Right kidney (tissue), 9 donors: ENCODE measurements around the gene TNFAIP3.
"Not testable (repeated sequence)": the region's sequence is repeated elsewhere in the genome, so short reads cannot be mapped to it uniquely, and the experiment has no call there.

ENCODE experiments used
- DNase-seq: peaks from one replicate; pipeline ENCODE4 v3.0.0-alpha.2; 2016
- long read RNA-seq, 8 donors: transcript quantifications; one replicate each; lab custom pipeline, GENCODE V29; 2026

TNFAIP3 gene
- long read RNA-seq, donor 1, full-length matches to known transcripts = 1 of 1 reads
- long read RNA-seq, donor 1, partial matches to known transcripts = 0 of 1 reads
- long read RNA-seq, donor 1, other reads (novel, unspliced or antisense) = 0 of 1 reads
- long read RNA-seq, donor 2 = 0 reads
- long read RNA-seq, donor 3 = 0 reads
- long read RNA-seq, donor 4, full-length matches to known transcripts = 2 of 2 reads
- long read RNA-seq, donor 4, partial matches to known transcripts = 0 of 2 reads
- long read RNA-seq, donor 4, other reads (novel, unspliced or antisense) = 0 of 2 reads
- long read RNA-seq, donor 5 = 0 reads
- long read RNA-seq, donor 6, partial matches to known transcripts = 0 of 1 reads
- long read RNA-seq, donor 6, other reads (novel, unspliced or antisense) = 0 of 1 reads
- long read RNA-seq, donor 7 = 0 reads
- long read RNA-seq, donor 8, full-length matches to known transcripts = 2 of 2 reads
- long read RNA-seq, donor 8, partial matches to known transcripts = 0 of 2 reads
- long read RNA-seq, donor 8, other reads (novel, unspliced or antisense) = 0 of 2 reads

- peak; percentile 94 for DNase-seq
Measured at GRCh38 chr6:137866914-137867684, at the start of gene TNFAIP3. Gene TNFAIP3 (plus strand): TSS chr6:137867259. CDS start chr6:137871228, 3,969 bp downstream.

DNA sequence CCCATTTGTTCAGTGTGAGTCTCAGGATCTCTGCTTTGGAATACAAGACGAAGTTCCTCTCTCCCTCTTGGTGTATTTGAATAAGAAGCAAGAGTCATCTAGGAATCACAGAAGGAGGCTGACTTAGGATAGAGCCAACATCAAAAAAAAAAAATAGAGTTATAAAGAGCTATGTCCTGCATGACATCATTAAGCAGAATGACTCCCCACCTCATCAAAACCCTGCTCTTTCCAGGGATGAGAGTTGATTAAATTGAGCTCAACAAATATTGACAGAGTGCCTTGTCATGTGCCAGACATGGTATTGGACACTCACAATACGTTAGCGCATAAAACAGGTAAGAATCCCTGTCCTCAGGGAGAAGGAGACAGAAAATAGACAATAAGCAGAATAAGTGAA lies 48.6 kb upstream of the TNFAIP3 start:
- no peak for DNase-seq

DNA sequence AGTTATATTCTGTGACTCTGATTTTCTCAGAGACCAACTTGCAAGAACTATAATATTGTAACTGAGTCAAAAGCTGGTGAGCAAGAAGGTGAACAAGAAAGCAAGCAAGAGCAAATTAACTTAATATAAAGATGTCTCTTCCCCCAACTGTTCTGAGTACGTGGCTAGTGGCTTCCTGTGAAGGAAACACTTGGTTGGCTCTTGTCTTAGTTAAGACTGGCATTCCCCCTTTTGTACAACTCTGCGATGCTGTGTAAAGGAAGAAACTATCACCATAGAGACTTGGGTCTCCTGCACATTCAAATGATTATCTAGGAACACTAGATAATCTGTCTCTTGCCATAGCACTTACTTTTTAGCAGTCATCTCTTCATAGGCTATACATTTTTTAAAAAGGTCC lies 47.3 kb upstream of the TNFAIP3 start:
- no peak for DNase-seq

GRCh38 chr6:137820425-137820824 lies 46.6 kb upstream of the TNFAIP3 start:
- no peak for DNase-seq

DNA sequence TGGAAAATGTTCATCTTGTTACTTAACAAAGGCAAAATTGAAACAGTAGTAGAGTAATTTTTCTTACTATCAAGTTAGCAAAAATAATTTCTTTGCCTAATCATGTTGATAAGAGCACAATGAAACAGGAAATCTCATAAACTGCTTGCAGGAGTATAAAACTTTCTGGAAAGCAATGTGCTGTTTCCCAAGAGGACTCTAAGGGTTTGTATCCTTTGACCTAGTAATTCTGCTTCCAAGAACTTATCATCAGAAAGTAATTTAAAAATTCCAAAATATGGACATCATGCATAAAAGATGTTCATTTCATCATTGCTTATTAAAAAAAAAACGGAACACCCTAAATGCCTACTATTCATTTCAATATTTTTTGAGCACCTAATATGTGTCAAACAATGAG lies 46.1 kb upstream of the TNFAIP3 start:
- no peak for DNase-seq

DNA sequence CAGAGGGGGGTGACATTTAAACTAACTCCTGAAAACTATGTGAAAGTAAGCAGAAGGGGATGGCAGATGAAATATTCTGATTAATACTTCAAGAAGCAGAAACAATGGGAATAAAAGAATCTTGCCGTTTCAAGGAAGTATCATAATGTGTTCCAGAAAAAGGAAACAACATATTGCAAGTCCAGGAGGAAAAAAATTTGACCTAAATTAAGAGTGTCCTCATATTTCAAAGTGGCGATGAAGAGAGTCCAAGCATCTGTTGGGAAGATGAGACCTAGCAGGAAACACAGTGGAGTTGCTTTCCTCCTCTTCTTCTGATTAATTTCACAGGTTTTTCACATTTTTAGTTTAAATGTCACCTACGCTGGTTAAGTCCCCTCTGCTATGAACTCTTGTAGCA lies 45.6 kb upstream of the TNFAIP3 start:
- DNase-seq = no peak

GRCh38 chr6:137823826-137824555 lies 43.1 kb upstream of the TNFAIP3 start:
- DNase-seq = peak; percentile 23

GRCh38 chr6:137824556-137824879 lies 42.5 kb upstream of the TNFAIP3 start:
- DNase-seq = no peak

- DNase-seq = no peak
Measured at GRCh38 chr6:137824896-137825295, 42.2 kb upstream of the TNFAIP3 start.

DNA sequence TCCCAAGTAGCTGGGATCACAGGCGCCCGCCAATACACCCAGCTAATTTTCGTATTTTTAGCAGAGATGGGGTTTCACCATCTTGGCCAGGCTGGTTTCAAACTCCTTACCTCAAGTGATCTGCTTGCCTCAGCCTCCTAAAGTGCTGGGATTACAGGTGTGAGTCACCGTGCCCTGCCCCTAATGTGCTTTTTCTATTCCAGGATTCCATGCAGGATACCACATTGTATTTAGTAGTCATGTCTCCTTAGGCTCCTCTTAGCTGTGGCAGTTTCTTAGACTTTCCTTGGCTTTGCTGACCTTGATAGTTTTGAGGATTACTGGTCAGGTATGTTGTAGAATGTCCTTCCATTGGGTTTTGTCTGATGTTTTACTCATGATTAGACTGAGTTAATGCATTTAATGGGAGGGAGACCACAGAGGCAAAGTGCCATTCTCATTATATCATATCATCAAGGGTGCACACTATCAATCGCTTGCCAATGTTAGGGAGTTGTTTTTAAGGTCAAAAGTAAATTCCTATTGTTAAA lies 39.6 kb upstream of the TNFAIP3 start:
- no peak for DNase-seq

- DNase-seq = no peak
Measured at GRCh38 chr6:137827977-137828810, 38.9 kb upstream of the TNFAIP3 start.

DNA sequence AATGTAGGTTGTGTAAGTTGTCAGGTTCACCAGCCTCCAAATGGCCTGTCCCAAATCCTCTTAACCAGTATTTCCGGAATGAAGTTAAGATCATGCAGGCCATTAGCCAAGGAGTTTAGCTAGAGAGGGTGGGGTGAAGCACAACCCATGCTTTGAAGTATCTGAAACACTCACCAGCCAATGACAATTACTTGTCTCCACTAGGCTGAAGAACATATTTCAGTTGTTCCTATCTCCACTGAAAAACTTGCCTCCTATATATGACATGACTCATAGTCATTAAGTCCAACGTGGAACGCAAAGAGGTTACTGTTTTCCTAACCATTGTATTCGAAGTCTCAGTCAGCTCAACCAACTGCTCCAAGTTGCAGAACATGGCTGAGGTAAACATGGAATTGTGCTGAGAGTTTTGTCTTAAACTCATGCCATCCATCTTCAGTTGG lies 37.4 kb upstream of the TNFAIP3 start:
- no peak for DNase-seq

GRCh38 chr6:137830511-137830911 lies 36.5 kb upstream of the TNFAIP3 start:
- no peak for DNase-seq

DNA sequence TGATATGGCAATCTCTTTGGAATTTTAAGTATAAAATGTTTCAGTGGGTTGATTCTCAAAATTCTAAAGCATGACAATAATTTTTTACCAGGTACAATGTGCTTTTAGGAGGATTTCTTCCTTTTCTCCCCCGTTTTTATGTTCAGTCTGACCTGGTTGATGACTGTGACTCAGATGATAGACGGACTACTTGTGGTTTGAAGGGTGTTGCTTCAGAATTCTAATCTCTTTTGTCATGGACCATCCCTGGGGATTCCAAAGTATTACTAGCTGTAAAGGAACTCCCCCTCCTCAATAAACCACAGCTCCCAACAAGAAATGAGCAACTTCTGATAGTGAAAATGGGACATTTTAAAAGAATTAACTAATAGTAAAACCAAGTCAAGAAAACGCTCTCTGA lies 34.9 kb upstream of the TNFAIP3 start:
- no peak for DNase-seq

DNA sequence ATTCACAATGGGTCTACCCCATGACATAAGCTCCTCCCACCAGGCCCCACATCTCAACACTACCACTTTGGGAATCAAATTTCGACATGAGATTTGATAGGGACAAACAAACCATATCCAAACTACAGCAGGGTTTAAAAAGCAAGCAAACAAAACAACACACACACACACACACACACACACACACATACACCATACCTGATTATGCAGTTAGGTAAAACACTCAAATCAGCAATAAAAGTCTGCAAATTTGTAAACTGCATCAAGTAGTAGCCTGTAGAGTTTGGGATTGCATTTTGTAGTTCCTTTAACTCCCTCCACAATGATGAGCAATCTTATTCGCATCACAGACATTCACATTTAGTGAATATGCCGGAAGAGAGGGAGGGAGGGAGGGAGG lies 32.6 kb upstream of the TNFAIP3 start:
- no peak for DNase-seq

- no peak for DNase-seq
Measured at GRCh38 chr6:137836788-137837187, 30.3 kb upstream of the TNFAIP3 start.

- not testable (repeated sequence) for DNase-seq
Measured at GRCh38 chr6:137838090-137838489, 29.0 kb upstream of the TNFAIP3 start.

- DNase-seq = not testable (repeated sequence)
Measured at GRCh38 chr6:137838597-137838996, 28.5 kb upstream of the TNFAIP3 start.

- no peak for DNase-seq
Measured at GRCh38 chr6:137839076-137839475, 28.0 kb upstream of the TNFAIP3 start.

DNA sequence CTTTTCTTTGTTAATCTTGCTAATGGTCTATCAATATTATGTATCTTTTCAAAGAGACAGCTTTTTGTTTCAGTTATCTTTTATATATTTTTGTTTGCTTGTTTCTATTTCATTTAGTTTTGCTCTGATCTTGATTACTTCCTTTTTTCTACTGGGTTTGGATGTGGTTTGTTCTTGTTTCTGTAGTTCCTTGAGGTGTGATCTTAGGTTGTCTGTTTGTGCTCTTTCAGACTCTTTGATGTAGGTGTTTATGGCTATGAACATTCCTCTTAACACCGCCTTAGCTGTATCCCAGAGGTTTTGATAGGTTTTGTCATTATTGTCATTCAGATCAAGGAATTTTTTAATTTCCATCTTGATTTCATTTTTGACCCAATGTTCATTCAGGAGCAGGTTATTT lies 26.8 kb upstream of the TNFAIP3 start:
- no peak for DNase-seq

- DNase-seq = no peak
Measured at GRCh38 chr6:137843211-137843610, 23.8 kb upstream of the TNFAIP3 start.

DNA sequence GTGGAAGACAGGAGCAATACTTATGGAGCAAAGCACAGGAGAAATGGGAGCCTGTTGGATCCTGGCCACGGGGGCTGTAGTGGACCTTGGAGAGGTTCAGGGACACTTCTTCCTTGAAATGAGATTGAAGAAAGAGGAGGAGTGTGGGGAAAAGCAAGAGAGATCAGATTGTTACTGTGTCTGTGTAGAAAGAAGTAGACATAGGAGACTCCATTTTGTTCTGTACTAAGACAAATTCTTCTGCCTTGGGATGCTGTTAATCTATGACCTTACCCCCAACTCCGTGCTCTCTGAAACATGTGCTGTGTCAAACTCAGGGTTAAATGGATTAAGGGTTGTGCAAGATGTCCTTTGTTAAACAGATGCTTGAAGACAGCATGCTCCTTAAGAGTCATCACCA lies 22.7 kb upstream of the TNFAIP3 start:
- not testable (repeated sequence) for DNase-seq
